Breast epithelium (tissue), 3 donors: ENCODE results near the gene SDC3.

Source experiments
- CTCF ChIP-seq, 3 donors: fragments of 450-650 bp; IDR thresholded peaks; one replicate each; pipeline ENCODE4 v1.5.1; 2016 to 2017; ENCODE audit warnings: antibody characterized with exemption in 3 of 3, mild to moderate bottlenecking in 3 of 3, moderate library complexity in 3 of 3
- POLR2A ChIP-seq: fragments of 450-650 bp; IDR thresholded peaks from one replicate; pipeline ENCODE4 v1.6.1; 2016; ENCODE audit warnings: antibody characterized with exemption, mild to moderate bottlenecking, moderate library complexity
- POLR2AphosphoS5 ChIP-seq, 3 donors: sonication (generic); formaldehyde crosslinking; IDR thresholded peaks; one replicate each; pipeline ENCODE4 v1.6.1; 2017; ENCODE audit warnings: antibody characterized with exemption in 3 of 3

DNA sequence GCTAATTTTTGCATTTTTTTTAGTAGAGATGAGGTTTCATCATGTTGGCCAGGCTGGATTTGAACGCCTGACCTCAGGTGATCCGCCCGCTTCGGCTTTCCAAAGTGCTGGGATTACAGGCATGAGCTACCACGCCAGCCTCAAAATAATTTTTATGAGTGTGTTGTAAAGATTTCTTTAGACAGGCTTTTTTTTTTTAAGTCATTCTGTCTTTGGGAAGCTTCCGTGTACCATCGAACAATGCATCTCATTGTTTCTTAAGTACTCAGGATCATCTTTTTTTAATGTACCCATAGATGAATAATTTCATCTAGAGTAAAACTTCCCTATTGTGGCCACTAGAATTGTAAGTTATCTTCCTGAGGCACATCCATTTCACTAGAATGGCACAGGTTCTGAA, 19.6 kb upstream of the SDC3 start:
- TF ChIP-seq CTCF (IDR thresholded peaks at IDR 0.05): peak in 1 of 3 donors; percentile 33
- TF ChIP-seq POLR2AphosphoS5 (IDR thresholded peaks at IDR 0.05): no peak
- no peak for TF ChIP-seq POLR2A
